Skeletal muscle satellite cell (primary cell): Measurements from ENCODE around the gene YPEL1.
"Not testable (repeated sequence)": the region's sequence is repeated elsewhere in the genome, so short reads cannot be mapped to it uniquely, and the experiment has no call there.

Source experiments
- H3K27me3 ChIP-seq: 2 replicates; pipeline ENCODE4 v1.7.0; 2013; ENCODE audit warnings: low read length; ENCODE audit not compliant: control insufficient read depth, insufficient read depth
- H3K36me3 ChIP-seq: 2 replicates; pipeline ENCODE4 v1.7.0; 2013; ENCODE audit warnings: mild to moderate bottlenecking, control low read depth, low read length; ENCODE audit not compliant: insufficient read depth
- H3K4me1 ChIP-seq: 2 replicates; pipeline ENCODE4 v1.7.0; 2013; ENCODE audit warnings: low read length; ENCODE audit not compliant: control insufficient read depth, insufficient read depth
- H3K4me2 ChIP-seq: 2 replicates; pipeline ENCODE4 v1.7.0; 2013; ENCODE audit warnings: mild to moderate bottlenecking, low read length
- H3K4me3 ChIP-seq: 2 replicates; pipeline ENCODE4 v1.7.0; 2013; ENCODE audit warnings: low read length
- H3K9ac ChIP-seq: 2 replicates; pipeline ENCODE4 v1.7.0; 2013; ENCODE audit warnings: mild to moderate bottlenecking, low read depth, low read length, moderate library complexity
- H3K9me3 ChIP-seq: replicated peaks from 2 replicates; pipeline ENCODE4 v1.7.0; 2013; ENCODE audit warnings: mild to moderate bottlenecking, control low read depth, low read length

The YPEL1 gene

GRCh38 chr22:21744917-21745316 lies 9.3 kb upstream of the YPEL1 start:
- H3K4me1 ChIP-seq, H3K9ac ChIP-seq, H3K36me3 ChIP-seq, H3K4me2 ChIP-seq, H3K9me3 ChIP-seq, H3K4me3 ChIP-seq: not testable (repeated sequence)
- peaks cover 14% of the 10 kb centered on the region for H3K27me3 ChIP-seq

DNA sequence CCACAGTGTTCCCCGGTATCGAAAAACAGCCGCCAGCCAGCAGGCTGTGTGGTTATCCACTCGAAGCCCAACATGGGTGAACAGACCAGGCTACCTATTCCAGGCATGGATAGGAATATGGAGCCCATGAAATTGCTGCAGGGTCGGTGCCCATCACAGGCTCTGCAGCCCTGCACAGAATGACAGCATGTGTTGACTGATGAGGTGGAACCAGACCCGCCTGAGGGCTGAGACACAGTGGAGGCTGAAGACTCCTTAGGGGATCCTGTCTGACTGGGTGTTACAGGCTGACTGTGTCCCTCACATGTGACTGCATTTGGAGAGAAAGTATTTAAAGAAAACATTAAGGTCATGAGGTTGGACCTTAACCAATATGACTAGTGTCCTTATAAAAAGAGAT lies 6.2 kb upstream of the YPEL1 start:
- no peaks in the 10 kb centered on the region for H3K4me1 ChIP-seq
- no peak overlapping the region for H3K4me2 ChIP-seq
- no peaks in the 10 kb centered on the region for H3K36me3 ChIP-seq
- no peaks in the 10 kb centered on the region for H3K9me3 ChIP-seq
- no peak overlapping the region for H3K9ac ChIP-seq
- H3K27me3 ChIP-seq = peaks cover 19% of the 10 kb centered on the region
- no peak overlapping the region for H3K4me3 ChIP-seq

DNA sequence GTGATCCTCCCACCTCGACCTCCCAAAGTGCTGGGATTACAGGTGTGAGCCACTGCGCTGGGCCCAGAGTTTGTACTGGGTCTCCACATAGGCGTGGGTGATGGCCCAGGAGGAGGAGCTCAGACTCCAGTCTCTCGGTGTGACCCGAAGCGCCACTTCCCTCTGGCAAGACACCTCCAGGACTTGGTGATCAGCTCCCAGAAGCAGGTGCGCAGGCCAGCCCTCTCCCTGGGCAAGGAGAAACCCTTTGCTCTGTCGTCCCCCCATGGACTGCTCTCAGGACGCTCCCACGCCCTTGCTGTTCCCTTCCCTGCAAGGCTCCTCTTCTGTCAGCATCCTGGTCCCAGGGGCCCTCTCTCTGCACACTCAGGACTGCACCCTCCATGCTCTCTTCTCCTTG lies 5.5 kb upstream of the YPEL1 start:
- Histone ChIP-seq H3K9ac (no peak overlapping the region), H3K4me2 (no peak overlapping the region), H3K36me3 (no peaks in the 10 kb centered on the region), H3K27me3 (peaks cover 18% of the 10 kb centered on the region), H3K4me1 (peaks cover 2% of the 10 kb centered on the region), H3K4me3 (no peak overlapping the region), H3K9me3 (no peaks in the 10 kb centered on the region)

DNA sequence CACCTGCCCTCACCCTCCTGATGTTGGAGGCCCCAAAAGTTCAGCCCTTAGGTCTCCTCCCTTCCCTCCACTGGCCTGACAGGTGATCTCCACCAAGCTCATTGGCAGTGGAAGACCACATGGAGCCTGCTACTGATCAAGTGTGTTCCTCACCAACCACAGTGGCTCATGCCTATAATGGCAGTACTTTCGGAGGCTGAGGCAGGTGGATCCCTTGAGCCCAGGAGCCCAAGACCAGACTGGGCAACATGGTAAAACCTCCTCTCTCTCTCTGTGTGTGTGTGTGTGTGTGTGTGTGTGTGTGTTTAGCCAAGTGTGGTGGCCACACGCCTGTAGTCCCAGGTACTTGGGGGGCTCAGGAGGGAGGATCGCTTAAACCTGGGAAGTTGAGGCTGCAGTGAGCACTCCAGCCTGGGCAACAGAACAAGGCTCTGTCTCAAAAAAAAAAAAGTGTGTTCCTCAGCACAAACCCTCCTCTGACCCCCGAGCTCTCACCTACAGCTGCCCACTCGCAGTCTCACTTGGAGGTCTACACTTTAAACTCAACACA lies 4.3 kb upstream of the YPEL1 start:
- Histone ChIP-seq H3K9me3 (no peaks in the 10 kb centered on the region), H3K36me3 (no peaks in the 10 kb centered on the region), H3K27me3 (peaks cover 16% of the 10 kb centered on the region), H3K9ac (no peak overlapping the region), H3K4me2 (no peak overlapping the region), H3K4me1 (peaks cover 6% of the 10 kb centered on the region), H3K4me3 (no peak overlapping the region)

DNA sequence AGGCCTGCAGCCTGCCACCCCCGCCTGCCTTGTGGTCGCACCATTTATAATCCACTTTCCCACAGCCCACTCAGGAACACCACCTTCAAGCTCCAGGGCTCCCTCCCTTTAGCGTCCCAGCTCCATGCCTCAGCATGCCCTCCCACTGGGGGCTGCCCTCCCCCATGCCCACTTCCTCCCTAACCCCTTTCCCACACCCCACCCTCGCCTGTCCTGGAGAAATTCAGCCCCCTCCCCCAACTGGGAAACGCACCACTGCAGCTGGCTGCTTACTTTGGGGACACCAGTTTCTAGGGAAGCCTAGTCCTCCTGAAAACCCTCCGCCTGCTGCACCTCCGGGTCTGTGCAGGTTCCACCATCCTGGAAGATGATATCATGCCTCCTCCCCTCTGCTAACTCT lies 3.4 kb upstream of the YPEL1 start:
- no peak overlapping the region for H3K9ac ChIP-seq
- H3K9me3 ChIP-seq = no peaks in the 10 kb centered on the region
- H3K4me3 ChIP-seq = no peak overlapping the region
- no peak overlapping the region for H3K4me2 ChIP-seq
- no peaks in the 10 kb centered on the region for H3K36me3 ChIP-seq
- H3K27me3 ChIP-seq = peaks cover 16% of the 10 kb centered on the region
- peaks cover 11% of the 10 kb centered on the region for H3K4me1 ChIP-seq

DNA sequence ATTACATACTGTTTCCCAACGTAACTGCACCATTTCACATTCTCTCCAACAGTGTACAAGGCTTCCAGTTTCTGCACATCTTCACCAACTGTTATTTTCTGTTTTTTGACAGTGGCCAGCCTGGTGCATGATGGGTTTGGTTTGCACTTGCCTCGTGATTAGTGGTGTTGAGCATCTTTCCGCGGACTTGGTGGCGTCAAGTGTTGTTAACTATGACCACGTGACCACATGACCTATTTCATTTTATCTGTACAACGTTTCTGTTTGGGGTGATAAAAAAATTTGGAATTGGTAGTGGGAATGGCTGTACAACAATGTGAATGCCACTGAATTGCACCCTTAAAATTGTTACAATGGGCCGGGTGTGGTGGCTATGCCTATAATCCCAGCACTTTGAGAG lies 2.5 kb upstream of the YPEL1 start:
- peaks cover 16% of the 10 kb centered on the region for H3K27me3 ChIP-seq
- H3K36me3 ChIP-seq = no peaks in the 10 kb centered on the region

DNA sequence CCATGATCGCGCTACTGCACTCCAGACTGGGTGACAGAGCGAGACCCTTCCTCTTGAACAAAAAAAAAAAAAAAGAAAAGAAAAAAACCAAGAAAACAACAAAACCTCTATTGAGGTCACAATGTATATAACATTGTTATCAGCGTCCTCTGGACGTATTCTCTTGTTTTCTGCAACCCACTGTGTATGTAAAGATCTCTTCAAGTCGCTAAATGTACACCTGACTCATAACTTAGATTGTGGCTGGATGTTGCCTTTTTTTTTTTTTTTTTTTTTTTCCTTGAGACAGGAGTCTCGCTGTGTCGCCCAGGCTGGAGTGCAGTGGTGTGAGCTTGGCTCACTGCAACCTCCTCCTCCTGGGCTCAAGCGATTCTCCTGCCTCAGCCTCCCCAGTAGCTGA lies 1.4 kb upstream of the YPEL1 start:
- Histone ChIP-seq H3K27me3 (peaks cover 18% of the 10 kb centered on the region), H3K9me3 (no peaks in the 10 kb centered on the region), H3K36me3 (no peaks in the 10 kb centered on the region), H3K4me2 (no peak overlapping the region), H3K4me1 (peaks cover 11% of the 10 kb centered on the region), H3K4me3 (no peak overlapping the region), H3K9ac (no peak overlapping the region)

More for the DNA sequence above, 2.5 kb upstream of the YPEL1 start:
- Histone ChIP-seq H3K9me3 (no peaks in the 10 kb centered on the region), H3K9ac (no peak overlapping the region), H3K4me2 (no peak overlapping the region), H3K4me1 (peaks cover 11% of the 10 kb centered on the region), H3K4me3 (no peak overlapping the region)

GRCh38 chr22:21736084-21736642 lies 569 bp upstream of the YPEL1 start:
- peaks cover 11% of the 10 kb centered on the region for H3K4me1 ChIP-seq
- H3K4me2 ChIP-seq = peak overlapping the region; percentile 95
- peaks cover 14% of the 10 kb centered on the region for H3K27me3 ChIP-seq
- H3K4me3 ChIP-seq = peak overlapping the region; percentile 82
- no peak overlapping the region for H3K9ac ChIP-seq
- H3K36me3 ChIP-seq = no peaks in the 10 kb centered on the region
- H3K9me3 ChIP-seq = no peaks in the 10 kb centered on the region

DNA sequence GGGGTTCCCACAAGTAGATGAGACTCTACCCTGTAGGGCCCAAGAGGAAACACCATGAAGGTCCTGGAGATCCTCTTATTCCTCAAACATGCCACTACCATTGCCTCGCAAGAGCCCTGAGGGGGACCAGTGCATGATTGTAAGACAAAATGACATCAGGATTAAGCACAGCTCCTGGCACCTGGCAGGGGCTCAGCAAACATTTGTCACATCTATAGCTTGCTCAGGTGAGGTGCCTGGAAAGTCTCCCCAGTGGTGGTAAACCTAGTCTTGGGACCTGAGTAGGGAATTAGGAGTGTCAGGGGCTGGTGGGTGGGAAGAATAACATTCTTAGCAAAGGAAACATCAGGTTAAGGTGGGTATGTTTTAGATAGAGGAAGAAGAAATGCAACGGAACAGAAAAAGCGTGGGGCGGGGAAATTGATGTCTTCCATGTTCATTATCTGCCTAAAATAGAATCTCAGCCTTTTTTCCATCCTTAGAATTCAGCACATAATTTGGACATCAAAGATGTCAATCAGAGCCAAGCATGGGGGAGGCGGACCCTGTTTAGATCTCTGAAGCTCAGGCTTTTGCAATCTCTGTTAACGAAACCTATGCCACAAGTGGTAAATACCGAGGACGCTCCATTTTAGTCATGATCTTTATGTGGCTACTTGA lies 924 bp downstream of the YPEL1 start:
- Histone ChIP-seq H3K36me3 (no peaks in the 10 kb centered on the region), H3K9ac (peak overlapping the region; percentile 75), H3K4me1 (peaks cover 11% of the 10 kb centered on the region), H3K27me3 (peaks cover 5% of the 10 kb centered on the region), H3K4me2 (peak overlapping the region; percentile 93), H3K4me3 (peak overlapping the region; percentile 89), H3K9me3 (no peaks in the 10 kb centered on the region)

DNA sequence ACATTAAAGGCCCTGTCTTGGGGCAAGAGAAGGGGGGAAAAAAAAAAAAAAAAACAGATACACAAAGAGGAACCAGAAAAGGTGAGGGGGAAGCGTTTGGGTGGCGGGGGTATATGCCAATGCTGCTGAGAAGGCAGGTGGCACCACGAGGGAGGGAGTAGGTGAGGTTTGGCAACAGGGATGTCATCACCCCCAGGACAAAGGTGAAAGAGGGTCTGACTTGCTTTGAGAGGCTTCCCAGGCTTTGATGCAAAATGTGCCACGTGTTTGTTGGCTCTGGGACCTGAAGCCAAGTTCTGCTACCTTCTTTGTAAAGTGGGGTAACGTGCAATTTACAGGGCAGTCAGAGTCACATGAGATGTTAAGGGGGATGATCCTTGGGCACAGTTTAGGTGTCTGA lies 4.1 kb downstream of the YPEL1 start:
- Histone ChIP-seq H3K4me1 (peaks cover 11% of the 10 kb centered on the region), H3K4me3 (no peak overlapping the region), H3K9me3 (no peaks in the 10 kb centered on the region), H3K27me3 (peaks cover 3% of the 10 kb centered on the region), H3K36me3 (no peaks in the 10 kb centered on the region), H3K4me2 (no peak overlapping the region), H3K9ac (no peak overlapping the region)

- H3K9me3 ChIP-seq = no peaks in the 10 kb centered on the region
- no peaks in the 10 kb centered on the region for H3K36me3 ChIP-seq
- no peak overlapping the region for H3K4me3 ChIP-seq
- peaks cover 3% of the 10 kb centered on the region for H3K27me3 ChIP-seq
- H3K9ac ChIP-seq = no peak overlapping the region
- H3K4me2 ChIP-seq = no peak overlapping the region
- peaks cover 8% of the 10 kb centered on the region for H3K4me1 ChIP-seq
These were observed 4.9 kb downstream of the YPEL1 start for GRCh38 chr22:21730535-21731308.
